ENCODE data around the gene FBXO47.

Gene FBXO47

GRCh38 chr17:38967290-38967738 is at the start of gene FBXO47:
FBXO47 (minus strand) TSS chr17:38967403; CDS start chr17:38963025, 4,378 bp downstream.
- Histone ChIP-seq H3K4me3 (ENCODE audit: low read depth, low read length) (peak within 1 kb of the TSS; percentile 31), H3K27ac (no peak within 1 kb of the TSS), H3K36me3 (replicated peaks) (no peaks in the 10 kb centered on the region), H3K27me3 (replicated peaks) (no peaks in the 10 kb centered on the region)
- TF ChIP-seq CTCF (IDR thresholded peaks at IDR 0.05; ENCODE audit: low read depth, low read length, missing control alignments): peak; percentile 27
- in situ Hi-C loops (cut with HindIII; ENCODE audit: low pct_ligation_motif_present, low sequenced_read_pairs): no loop called here
- DNase-seq: peak; percentile 90

GRCh38 chr17:39016193-39017153 is 49.3 kb upstream of the FBXO47 start:
- Histone ChIP-seq H3K27me3 (replicated peaks) (no peaks in the 10 kb centered on the region), H3K4me3 (ENCODE audit: low read depth, low read length) (no peak overlapping the region), H3K27ac (no peak overlapping the region), H3K36me3 (replicated peaks) (no peaks in the 10 kb centered on the region)
- no peak for TF ChIP-seq CTCF (IDR thresholded peaks at IDR 0.05; ENCODE audit: low read depth, low read length, missing control alignments)
- DNase-seq: no peak
- in situ Hi-C loops (cut with HindIII; ENCODE audit: low pct_ligation_motif_present, low sequenced_read_pairs): no loop called here

- Histone ChIP-seq H3K27ac (no peak overlapping the region), H3K27me3 (replicated peaks) (no peaks in the 10 kb centered on the region), H3K36me3 (replicated peaks) (no peaks in the 10 kb centered on the region), H3K4me3 (ENCODE audit: low read depth, low read length) (no peak overlapping the region)
- TF ChIP-seq CTCF (IDR thresholded peaks at IDR 0.05; ENCODE audit: low read depth, low read length, missing control alignments): no peak
- no peak for DNase-seq
- in situ Hi-C loops (cut with HindIII; ENCODE audit: low pct_ligation_motif_present, low sequenced_read_pairs): no loop called here
Measured at GRCh38 chr17:39015546-39015935, 48.3 kb upstream of the FBXO47 start.

- peak overlapping the region; percentile 9 for H3K27ac ChIP-seq
- H3K4me3 ChIP-seq (ENCODE audit: low read depth, low read length): no peak overlapping the region
- H3K27me3 ChIP-seq (replicated peaks): no peaks in the 10 kb centered on the region
- H3K36me3 ChIP-seq (replicated peaks): no peaks in the 10 kb centered on the region
- no peak for TF ChIP-seq CTCF (IDR thresholded peaks at IDR 0.05; ENCODE audit: low read depth, low read length, missing control alignments)
- in situ Hi-C loops (cut with HindIII; ENCODE audit: low pct_ligation_motif_present, low sequenced_read_pairs): no loop called here
- DNase-seq: no peak
Measured at GRCh38 chr17:39014795-39015545, 47.8 kb upstream of the FBXO47 start.

GRCh38 chr17:39014044-39014794 is 47.0 kb upstream of the FBXO47 start:
- in situ Hi-C loops (cut with HindIII; ENCODE audit: low pct_ligation_motif_present, low sequenced_read_pairs): no loop called here

More at GRCh38 chr17:39014044-39014794, 47.0 kb upstream of the FBXO47 start:
- Histone ChIP-seq H3K36me3 (replicated peaks) (no peaks in the 10 kb centered on the region), H3K27ac (peak overlapping the region; percentile 9), H3K27me3 (replicated peaks) (no peaks in the 10 kb centered on the region), H3K4me3 (ENCODE audit: low read depth, low read length) (no peak overlapping the region)
- no peak for TF ChIP-seq CTCF (IDR thresholded peaks at IDR 0.05; ENCODE audit: low read depth, low read length, missing control alignments)
- DNase-seq: peak; percentile 43

Data from brain microvascular endothelial cell (primary cell).